Measurements from ENCODE around the gene SMAD3.

DNA sequence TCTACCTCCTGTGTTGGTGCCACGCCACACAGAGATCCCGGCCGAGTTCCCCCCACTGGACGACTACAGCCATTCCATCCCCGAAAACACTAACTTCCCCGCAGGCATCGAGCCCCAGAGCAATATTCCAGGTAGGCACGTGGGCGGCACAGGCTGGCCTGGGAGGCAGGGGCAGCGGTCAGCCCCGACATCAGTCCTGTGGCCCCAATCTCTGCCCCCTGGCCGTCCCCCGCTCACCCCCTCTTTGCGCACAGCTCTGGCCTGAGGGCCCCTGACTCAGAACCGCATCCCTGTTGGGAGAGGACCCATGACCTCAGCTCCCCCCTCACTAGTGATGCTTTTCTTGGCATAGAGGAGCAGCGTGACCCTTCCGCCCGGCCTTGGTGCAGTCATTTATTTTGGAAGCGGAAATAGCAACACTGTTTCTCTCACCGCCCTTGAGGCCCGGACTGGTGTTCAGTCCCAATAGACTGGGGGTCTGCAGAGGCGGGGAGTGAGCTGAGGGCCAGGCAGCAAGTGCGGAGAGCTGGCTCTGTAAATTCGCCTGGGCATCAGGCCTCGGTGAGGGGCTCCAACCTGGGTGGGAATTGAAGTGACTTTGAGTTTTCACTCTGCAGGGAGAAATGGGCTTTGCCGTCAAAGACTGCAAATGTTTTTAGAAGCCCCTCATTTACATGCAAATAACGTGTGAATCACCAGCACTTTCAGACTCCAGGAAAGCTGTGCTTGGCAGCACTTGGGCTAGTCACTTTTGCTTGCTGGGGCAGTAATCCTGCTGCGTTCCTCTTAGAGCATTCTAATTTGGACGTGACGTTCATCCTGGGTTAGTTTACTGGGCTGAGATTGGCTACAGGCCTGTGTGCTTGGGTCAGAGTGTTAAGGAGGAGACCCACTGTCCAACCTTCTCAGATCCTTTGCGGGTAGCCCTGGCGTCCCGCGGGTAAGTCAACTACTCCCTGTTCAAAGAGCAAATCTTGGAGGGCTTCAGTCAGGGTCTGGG lies 100.2 kb downstream of the SMAD3 start:
- no peak for TF ChIP-seq PHF8 (conservative IDR thresholded peaks at IDR 0.05; ENCODE audit: low read depth, low read length)
- TF ChIP-seq SP1 (IDR thresholded peaks at IDR 0.05; ENCODE audit: low read depth, low read length): no peak
- TF ChIP-seq CTCF (IDR thresholded peaks at IDR 0.05; ENCODE audit: control extremely low read depth in 1 of 3, insufficient read depth in 1 of 3, low read depth in 1 of 3, low read length in 3 of 3): no peak
- no peak for TF ChIP-seq KDM1A (IDR thresholded peaks at IDR 0.05; ENCODE audit: borderline replicate concordance, low read length)
- no peak for TF ChIP-seq EZH2 (IDR thresholded peaks at IDR 0.05; ENCODE audit: low read depth, low read length, severe bottlenecking)
- TF ChIP-seq YY1 (IDR thresholded peaks at IDR 0.05; ENCODE audit: low read depth, low read length): 0 out of 2 replicates have a peak, but pooled peaks have one; percentile 4
- peak; percentile 32 for TF ChIP-seq NANOG (IDR thresholded peaks at IDR 0.05; ENCODE audit: insufficient read depth, low read depth, low read length, poor library complexity, severe bottlenecking)
- TF ChIP-seq MAX (IDR thresholded peaks at IDR 0.05): peak; percentile 35
- no peak for TF ChIP-seq HDAC2 (IDR thresholded peaks at IDR 0.05; ENCODE audit: borderline replicate concordance in 1 of 2, low read depth in 2 of 2, low read length in 2 of 2)
- no peak for TF ChIP-seq TCF12 (IDR thresholded peaks at IDR 0.05; ENCODE audit: low read depth, low read length)
- no peak for TF ChIP-seq EGR1 (IDR thresholded peaks at IDR 0.05; ENCODE audit: borderline replicate concordance, low read depth, low read length)

All from H1 (cell line).